ENCODE measurements around the gene VGLL2. TPM values are rescaled to one million over a fixed set of nuclear protein-coding genes. Genes with fewer than 3 reads are reported as not detected.
"Not testable (repeated sequence)": the region's sequence is repeated elsewhere in the genome, so short reads cannot be mapped to it uniquely, and the experiment has no call there.

VGLL2 gene
- total RNA-seq, 4 donors from 2014 or later: not detected

DNA sequence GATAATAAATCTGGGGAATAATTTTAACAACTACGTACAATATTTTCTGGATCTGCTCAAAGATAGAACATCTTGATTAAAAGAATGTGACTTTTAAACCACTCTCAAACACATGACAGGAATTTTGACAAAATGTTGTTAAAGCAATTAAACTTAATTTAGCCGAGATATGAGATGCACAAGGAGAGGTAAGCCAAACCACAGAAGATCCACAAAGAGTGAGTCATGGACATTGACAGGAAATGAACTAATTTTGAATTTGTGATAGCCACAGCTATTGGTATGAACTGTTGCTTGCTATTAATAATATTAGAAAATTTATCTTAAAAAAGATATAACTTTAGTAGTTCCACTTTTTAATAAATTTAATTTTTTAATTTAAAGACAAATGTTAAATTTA, 27.8 kb upstream of the VGLL2 start:
- no peaks in the 10 kb centered on the region for H3K27me3 ChIP-seq
- no peaks in the 10 kb centered on the region for H3K9me3 ChIP-seq
- DNase-seq: no peak
- no peaks in the 10 kb centered on the region for H3K36me3 ChIP-seq
- no peaks in the 10 kb centered on the region for H3K4me1 ChIP-seq
- no peak overlapping the region for H3K27ac ChIP-seq
- TF ChIP-seq, protein P1, sequence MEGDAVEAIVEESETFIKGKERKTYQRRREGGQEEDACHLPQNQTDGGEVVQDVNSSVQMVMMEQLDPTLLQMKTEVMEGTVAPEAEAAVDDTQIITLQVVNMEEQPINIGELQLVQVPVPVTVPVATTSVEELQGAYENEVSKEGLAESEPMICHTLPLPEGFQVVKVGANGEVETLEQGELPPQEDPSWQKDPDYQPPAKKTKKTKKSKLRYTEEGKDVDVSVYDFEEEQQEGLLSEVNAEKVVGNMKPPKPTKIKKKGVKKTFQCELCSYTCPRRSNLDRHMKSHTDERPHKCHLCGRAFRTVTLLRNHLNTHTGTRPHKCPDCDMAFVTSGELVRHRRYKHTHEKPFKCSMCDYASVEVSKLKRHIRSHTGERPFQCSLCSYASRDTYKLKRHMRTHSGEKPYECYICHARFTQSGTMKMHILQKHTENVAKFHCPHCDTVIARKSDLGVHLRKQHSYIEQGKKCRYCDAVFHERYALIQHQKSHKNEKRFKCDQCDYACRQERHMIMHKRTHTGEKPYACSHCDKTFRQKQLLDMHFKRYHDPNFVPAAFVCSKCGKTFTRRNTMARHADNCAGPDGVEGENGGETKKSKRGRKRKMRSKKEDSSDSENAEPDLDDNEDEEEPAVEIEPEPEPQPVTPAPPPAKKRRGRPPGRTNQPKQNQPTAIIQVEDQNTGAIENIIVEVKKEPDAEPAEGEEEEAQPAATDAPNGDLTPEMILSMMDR (IDR thresholded peaks at IDR 0.05): no peak
- TF ChIP-seq POLR2A (IDR thresholded peaks at IDR 0.05): no peak
- WGBS, 2 donors: 76 to 88% methylated on average over 2 of the region's 2 CpGs
- intact Hi-C loops (cut with DNase I): no loop called here
- H3K4me3 ChIP-seq (replicated peaks in 1 of 3): no peak overlapping the region

DNA sequence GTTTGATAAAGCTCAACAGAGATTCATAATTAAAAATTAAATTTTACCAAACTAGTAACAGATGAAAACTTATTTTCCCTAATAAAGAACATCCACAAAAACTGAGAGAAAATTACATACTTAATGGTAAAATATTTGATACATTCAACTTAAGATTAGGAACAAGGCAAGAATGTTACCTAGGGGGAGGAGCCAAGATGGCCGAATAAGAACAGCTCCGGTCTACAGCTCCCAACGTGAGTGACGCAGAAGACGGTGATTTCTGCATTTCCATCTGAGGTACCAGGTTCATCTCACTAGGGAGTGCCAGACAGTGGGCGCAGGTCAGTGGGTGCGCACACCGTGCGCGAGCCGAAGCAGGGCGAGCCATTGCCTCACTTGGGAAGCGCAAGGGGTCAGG, 20.8 kb upstream of the VGLL2 start:
- WGBS, 2 donors: 73% methylated on average over 13 of the region's 13 CpGs

DNA sequence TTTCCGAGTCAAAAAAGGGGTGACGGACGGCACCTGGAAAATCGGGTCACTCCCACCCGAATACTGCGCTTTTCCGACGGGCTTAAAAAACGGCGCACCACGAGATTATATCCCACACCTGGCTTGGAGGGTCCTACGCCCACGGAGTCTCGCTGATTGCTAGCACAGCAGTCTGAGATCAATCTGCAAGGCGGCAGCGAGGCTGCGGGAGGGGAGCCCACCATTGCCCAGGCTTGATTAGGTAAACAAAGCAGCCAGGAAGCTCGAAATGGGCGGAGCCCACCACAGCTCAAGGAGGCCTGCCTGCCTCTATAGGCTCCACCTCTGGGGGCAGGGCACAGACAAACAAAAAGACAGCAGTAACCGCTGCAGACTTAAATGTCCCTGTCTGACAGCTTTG, 20.4 kb upstream of the VGLL2 start:
- 86 to 93% methylated on average over 17 of the region's 20 CpGs for WGBS, 2 donors
- intact Hi-C loops (cut with DNase I); DNase-seq: not testable (repeated sequence)

More for the DNA sequence above, 20.8 kb upstream of the VGLL2 start:
- H3K9me3 ChIP-seq; H3K4me1 ChIP-seq; DNase-seq; H3K27me3 ChIP-seq; H3K27ac ChIP-seq; H3K36me3 ChIP-seq; H3K4me3 ChIP-seq (replicated peaks in 1 of 3); intact Hi-C loops (cut with DNase I): not testable (repeated sequence)

DNA sequence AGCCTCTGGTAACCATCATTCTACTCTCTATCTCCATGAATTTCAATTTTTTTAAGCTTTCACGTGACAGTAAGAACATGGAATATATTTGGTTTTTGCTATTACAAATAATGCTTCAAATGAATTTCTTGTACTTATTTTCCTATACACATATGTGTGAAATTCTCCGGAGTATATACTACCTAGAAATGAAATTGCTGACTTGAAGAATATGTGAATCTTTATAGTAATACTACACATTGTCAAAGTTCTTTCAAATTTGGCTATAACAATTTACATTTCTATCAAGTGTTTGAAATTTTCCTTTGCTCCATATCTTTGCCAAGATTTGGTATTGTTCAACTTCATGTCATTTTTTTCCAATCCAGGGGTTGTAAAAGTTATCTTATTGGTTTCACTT, 11.6 kb upstream of the VGLL2 start:
- no peak overlapping the region for H3K27ac ChIP-seq
- TF ChIP-seq POLR2A (IDR thresholded peaks at IDR 0.05): no peak
- TF ChIP-seq, protein P1 (IDR thresholded peaks at IDR 0.05): no peak
- no peaks in the 10 kb centered on the region for H3K4me1 ChIP-seq
- H3K9me3 ChIP-seq: no peaks in the 10 kb centered on the region
- H3K36me3 ChIP-seq: no peaks in the 10 kb centered on the region
- H3K4me3 ChIP-seq (replicated peaks in 1 of 3): no peak overlapping the region
- H3K27me3 ChIP-seq: no peaks in the 10 kb centered on the region
- WGBS, 2 donors: 87 to 90% methylated on average over 2 of the region's 2 CpGs
- DNase-seq: no peak
- intact Hi-C loops (cut with DNase I): no loop called here

More for the DNA sequence above, 20.4 kb upstream of the VGLL2 start:
- H3K4me1 ChIP-seq; H3K27me3 ChIP-seq; H3K9me3 ChIP-seq; H3K27ac ChIP-seq; H3K36me3 ChIP-seq; H3K4me3 ChIP-seq (replicated peaks in 1 of 3): not testable (repeated sequence)

DNA sequence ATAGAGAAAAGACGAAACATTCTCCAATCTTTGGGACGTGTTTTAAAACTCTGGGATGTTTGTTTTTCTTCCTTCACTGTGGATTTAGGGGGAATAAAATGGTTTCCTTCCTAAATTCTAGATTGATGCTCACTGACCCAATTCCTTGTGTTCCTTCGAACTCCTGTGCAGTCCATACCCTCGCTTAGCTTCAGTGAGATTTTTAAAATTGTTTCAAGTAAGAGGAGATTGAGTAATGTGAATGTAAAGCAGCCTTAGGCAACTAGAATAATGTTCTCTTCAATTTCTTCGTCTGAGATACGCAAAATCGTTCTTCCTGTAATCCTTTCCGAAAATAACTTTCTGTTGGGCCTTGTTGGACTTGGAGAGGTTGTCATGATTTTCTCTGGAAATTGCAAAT, 2.6 kb upstream of the VGLL2 start:
- H3K4me1 ChIP-seq: peaks cover 9 to 14% of the 10 kb centered on the region in 2 donors
- 27 to 35% methylated on average over 8 of the region's 8 CpGs for WGBS, 2 donors
- H3K27ac ChIP-seq: no peak overlapping the region
- no peaks in the 10 kb centered on the region for H3K36me3 ChIP-seq
- no peak for DNase-seq
- H3K9me3 ChIP-seq: no peaks in the 10 kb centered on the region
- TF ChIP-seq POLR2A (IDR thresholded peaks at IDR 0.05): no peak
- TF ChIP-seq, protein P1 (IDR thresholded peaks at IDR 0.05): no peak
- intact Hi-C loops (cut with DNase I): no loop called here
- no peak overlapping the region for H3K4me3 ChIP-seq (replicated peaks in 1 of 3)
- peaks cover 31% of the 10 kb centered on the region for H3K27me3 ChIP-seq

DNA sequence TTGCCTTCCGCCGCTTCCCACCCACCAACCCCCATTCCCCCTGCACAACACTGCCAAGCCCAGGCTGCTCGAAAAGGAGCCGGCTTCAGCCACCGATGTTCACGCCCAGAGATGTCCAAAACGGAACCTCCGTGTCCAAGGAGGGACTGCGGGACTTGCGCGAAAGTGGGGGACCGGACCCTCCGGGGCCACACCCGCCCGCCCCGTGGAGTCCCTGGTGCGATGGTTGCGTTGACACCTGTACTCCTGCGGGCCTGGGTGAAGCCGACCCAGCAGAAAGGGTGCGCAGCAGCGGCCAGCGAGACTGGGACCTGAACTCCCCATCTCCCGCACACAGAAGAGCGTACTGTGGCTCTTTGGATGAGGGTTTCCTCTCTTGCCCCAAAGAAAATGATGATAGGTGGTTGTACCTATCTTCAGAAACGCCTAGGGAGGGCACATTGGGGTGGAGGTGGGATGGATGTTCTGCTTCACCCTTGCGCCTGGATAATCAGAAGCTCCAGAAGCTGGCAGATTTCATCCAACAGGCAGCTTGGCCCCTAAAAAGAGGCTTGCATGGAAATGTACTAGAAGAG, 1.9 kb upstream of the VGLL2 start:
- 12 to 13% methylated on average over 9 to 22 of the region's 27 CpGs for WGBS, 2 donors
- TF ChIP-seq POLR2A (IDR thresholded peaks at IDR 0.05): no peak
- TF ChIP-seq, protein P1 (IDR thresholded peaks at IDR 0.05): no peak
- H3K4me1 ChIP-seq: peaks cover 9 to 14% of the 10 kb centered on the region in 2 donors
- intact Hi-C loops (cut with DNase I): no loop called here
- peaks cover 37% of the 10 kb centered on the region for H3K27me3 ChIP-seq
- no peak overlapping the region for H3K27ac ChIP-seq
- DNase-seq: no peak
- H3K36me3 ChIP-seq: no peaks in the 10 kb centered on the region
- no peak overlapping the region for H3K4me3 ChIP-seq (replicated peaks in 1 of 3)
- no peaks in the 10 kb centered on the region for H3K9me3 ChIP-seq

Measured in thyroid gland (tissue), 4 donors.